HG03108 (cell line): ENCODE measurements around the gene ZNF134.
A peak's percentile ranks its signal among the peaks of the same experiment; 100 is the strongest.

Experiments
- ATAC-seq: cut with Tn5 transposase; IDR thresholded peaks from one replicate; pipeline ENCODE4 v1.9.1; 2021; ENCODE audit warnings: moderate library complexity; ENCODE audit not compliant: unreplicated experiment

The ZNF134 gene

DNA sequence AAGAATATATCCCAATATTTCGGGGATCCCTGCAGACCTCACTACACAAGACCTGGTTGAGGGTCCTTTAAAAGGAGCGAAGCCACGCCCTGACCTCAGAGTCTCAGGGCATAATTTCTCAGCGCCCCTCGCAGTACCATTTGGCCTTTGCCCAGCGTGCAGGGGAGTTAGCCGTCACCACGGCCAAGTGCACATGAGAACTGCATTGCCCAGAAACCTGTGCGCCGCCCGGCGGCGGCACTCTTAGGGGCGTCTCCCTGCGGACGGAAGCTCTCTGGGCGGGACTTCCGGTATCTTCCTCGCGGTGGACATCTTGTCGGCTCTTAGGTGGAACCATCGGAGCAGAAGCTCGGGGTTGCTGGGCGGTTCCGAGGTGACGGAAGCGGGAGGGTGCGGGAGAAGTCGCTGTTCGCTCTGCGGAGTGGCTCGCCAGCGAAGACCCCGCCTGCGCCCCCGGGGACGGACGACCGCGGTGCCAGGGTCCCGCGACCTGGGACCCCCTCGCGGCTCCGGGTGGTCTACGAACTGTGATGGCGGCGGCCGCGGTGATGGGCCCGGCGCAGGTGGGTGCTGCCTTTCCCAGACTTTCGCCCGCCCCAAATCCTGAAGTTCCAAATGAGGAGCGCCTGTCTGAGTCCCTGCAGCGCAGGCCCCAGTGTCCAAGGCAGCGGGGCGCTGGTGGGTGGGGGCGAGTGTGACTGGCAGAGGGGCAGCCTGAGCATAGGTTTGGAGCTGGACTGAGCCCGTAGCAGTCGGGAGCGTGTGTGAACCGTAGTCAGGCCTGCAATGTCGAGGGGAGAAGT, at the start of gene ZNF134:
Gene ZNF134 (plus strand): TSS at position 302 of the 803 bp plus-strand sequence. CDS start 5,227 bp downstream, outside the sequence.
- peak; percentile 99 for ATAC-seq

DNA sequence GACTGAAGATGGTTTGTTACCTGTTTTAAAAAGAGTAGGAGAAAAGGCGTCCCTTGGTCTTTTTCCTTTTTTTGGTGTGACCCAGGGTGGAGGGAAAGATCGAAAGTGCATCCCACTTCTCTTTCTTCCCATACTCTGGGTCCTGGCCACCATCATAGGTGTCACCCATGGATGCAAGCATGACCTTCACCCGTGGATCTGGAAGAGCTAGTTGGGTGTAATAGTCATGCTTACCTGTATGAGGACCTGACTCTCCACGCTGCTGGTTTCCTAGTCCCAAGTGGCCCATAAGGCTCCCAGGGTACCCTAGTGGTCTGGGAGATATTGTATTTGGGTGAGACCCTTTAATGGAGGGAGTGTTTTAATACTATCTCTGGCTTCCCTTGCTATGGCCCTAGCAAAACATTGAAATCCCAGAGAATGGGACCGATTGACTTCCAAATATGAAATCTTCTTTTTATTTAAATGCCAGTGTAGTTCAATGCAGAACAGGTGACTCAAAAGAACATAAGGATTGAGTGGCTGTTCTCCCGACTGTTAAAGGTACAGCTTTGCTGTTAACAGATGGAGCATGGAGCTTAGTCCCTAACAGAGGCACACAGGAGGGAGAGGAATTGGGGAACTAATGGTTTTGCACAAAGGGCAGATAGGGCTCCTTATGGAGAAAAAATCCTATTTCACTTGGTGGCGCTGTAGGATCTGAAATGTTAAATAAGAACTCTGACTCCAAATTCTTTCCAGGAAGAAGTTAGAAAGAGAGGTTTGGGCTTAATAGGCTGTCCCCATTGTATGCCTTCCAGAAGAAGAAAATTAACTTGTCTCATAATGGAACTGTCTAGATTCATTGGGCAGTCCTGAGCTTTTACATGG, 47.4 kb upstream of the ZNF134 start:
- no peak for ATAC-seq

DNA sequence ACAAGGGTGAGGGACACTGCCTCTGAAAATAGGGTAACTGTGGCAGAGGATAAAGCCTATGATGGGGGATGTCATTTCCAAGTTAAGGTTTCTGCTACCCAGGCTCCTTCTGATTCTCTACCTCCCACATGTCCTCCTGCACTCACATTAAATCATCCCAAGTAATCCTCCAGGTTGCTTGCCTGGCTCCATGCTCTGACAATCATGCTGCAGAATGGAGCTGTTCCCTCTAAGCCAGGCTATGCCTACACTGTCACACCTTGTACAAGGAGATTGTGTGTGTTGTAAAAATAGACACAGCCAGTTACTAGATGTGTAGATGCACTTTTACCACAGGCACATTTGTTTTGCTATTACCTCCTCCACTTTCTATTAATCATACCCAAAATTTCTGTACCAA, 43.3 kb upstream of the ZNF134 start:
- ATAC-seq = no peak

DNA sequence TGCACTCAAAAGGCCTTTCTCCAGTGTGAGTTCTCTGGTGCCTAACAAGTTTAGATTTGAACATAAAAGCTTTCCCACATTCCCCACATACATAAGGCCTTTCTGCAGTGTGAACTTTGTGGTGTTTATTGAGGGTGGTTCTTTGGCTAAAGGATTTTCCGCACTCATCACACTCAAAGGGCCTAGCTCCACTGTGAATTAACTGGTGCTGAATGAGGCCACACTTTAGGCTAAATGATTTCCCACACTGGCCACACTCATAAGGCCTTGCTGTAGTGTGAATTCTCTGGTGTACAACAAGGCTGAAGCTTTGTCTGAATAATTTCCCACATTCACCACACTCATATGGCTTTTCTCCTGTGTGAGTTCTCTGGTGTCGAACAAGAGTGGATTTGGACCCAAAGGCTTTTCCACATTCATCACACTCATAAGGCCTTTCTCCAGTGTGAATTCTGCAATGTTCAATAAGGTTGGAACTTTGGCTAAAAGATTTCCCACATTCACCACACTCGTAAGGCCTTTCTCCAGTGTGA, 41.6 kb upstream of the ZNF134 start:
- no peak for ATAC-seq

DNA sequence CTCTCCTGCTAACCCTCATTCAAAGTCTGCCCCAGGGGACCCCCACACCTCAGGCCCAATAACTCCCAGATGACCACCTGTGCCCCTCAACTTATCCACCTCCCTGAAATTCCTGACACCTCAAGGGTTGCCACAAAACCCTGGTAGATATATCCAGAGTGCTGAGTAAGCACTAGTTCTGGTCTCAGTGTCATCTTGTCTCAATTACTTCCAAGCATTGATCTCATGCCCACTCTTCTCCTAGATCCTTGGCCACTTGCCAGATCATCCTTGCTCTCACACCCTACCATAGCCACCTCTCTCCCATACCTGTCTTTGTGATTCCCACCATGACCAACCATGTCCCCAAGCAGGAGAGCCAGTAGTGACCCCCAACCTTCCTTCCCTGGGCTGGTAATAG, 37.4 kb upstream of the ZNF134 start:
- ATAC-seq = no peak

DNA sequence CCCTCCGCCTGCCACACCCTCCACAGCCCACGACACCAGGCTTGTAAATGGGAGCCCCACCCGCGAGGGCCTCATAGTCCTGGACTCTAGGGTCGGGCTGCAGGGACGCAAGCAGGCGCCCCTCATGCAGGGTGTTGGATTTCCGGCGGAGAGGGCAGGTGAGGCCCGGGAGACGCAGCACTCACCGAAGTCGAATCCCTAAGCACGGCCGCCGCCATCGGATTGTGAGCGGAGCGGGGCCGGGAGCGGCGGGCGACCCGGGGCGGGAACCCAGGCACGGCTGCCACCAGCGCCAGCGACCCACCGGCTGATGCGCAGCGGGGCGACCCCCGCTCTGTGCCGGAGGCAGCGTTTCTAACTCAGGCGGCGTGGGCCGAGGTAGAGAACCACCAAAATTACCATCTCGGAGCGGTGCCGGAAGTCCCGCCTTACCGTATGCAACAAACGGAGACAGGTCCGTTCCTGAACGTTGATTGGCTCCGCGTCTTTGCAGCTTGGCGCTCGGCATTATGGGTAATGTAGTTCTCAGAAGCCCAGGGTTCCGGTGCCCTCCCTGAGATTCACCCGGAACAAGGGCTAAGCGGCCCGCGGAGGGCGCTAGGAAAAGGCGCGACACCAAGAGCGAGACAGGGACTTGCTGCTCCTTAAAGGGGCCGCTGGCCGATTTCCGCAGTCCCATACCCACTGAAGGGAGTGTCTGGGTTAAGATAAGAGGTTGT, 35.4 kb upstream of the ZNF134 start, which contains the start of gene ZNF416:
Gene ZNF416 (minus strand): TSS at position 425 of the 719 bp plus-strand sequence. CDS start 207 bp downstream, at position 218.
- peak; percentile 86 for ATAC-seq

DNA sequence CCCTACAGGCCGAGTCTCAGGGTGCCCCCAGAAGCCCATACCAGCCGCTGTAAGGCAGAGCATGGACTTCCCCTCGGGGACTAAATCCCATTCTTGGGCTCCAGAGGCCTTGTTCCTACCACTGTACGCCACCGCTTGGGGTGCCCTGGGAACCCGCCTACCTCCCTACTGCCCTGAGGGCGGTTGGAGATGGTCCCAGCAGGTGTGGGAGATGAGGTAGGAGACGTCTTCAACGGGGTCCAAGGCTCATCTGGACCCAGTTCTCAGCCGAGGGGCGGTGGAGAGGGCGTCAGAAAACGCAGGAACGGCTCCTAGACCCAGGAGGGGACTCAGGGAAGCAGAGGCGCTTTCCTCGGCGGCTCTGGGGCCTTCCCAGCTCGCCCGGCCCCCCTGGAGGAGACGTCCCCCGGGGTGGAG, 30.9 kb upstream of the ZNF134 start:
- ATAC-seq = no peak

DNA sequence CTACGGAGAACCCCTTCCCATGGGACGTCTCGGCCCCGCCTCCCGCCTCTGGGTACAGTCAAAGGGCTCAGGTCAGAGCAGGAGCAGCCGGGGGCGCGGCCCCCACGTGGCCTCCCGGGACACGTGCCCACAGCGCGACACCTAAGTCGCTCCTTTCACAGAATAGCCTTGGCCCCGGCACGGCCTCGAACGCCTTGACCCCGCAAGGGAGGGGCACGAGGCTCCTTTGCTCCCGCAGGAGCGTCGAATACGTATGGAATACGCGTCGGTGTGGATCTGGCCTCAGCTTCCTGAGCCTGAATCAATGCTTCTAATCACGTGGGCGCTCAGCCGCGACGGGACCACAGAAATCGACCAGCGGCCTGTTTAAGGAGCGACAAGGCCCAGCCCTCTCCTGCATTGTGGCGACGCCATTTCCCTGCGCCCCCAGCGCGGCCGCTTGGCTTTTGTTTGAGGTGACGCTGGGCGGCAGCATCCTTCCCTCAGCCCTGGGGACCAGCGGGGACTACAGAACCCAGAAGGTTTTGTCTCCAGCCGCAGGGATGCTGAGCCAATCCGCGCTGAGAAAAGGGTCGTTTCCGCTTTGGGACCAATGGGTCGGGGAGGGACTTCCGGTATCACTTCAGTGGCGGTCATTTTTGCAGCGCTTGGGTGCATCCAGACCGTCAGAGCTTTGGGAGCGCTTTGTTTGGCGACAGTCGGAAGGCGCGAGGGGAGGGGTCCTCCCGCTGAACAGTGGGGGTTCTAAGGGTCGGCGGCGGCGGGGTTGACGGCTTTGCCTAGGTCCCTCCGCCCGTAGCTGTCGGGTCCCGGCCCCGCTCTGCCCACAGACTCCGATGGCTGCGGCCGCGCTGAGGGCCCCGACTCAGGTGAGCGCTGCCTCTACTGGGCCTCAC, 30.3 kb upstream of the ZNF134 start, which contains the start of gene ZIK1:
Gene ZIK1 (plus strand): TSS at position 625 of the 896 bp plus-strand sequence. CDS start 212 bp downstream, at position 837.
- ATAC-seq = peak; percentile 75

DNA sequence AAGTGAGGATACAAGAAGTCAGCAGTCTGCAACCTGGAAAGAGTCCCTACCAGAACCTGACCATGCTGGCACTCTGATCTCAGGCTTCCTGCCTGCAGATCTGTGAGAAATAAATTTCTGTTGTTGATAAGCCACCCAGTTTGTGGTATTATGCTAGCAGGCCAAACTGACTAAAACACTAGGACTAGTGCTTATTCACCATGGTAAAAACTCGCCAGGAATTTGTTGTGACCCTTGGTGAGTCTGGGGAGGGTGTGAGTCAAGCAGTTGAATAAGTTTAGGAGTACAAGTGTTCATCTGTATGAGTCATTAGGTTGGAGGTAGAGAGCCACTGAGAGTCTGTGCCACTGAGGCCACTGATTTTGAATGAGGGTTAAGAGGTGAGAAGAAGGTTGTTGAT, 26.5 kb upstream of the ZNF134 start:
- no peak for ATAC-seq

DNA sequence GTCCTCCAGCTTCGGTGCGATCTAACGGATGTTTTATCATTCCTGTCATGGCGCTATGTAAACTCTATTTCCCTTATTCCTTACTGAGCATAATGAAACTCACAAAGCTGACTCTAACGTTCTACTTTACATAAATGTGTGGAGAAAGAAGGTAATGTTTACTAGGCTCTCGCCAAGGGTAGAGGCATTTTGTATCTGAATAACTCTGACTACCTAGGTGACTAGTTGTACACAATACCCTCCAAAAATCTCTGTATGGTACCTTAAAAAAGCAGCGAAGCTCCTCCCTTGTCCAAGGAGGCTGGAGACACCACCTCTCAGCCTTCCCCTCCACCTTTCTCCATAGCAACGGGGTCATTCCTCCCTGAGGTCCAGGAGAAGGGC, 14.7 kb upstream of the ZNF134 start:
- no peak for ATAC-seq

DNA sequence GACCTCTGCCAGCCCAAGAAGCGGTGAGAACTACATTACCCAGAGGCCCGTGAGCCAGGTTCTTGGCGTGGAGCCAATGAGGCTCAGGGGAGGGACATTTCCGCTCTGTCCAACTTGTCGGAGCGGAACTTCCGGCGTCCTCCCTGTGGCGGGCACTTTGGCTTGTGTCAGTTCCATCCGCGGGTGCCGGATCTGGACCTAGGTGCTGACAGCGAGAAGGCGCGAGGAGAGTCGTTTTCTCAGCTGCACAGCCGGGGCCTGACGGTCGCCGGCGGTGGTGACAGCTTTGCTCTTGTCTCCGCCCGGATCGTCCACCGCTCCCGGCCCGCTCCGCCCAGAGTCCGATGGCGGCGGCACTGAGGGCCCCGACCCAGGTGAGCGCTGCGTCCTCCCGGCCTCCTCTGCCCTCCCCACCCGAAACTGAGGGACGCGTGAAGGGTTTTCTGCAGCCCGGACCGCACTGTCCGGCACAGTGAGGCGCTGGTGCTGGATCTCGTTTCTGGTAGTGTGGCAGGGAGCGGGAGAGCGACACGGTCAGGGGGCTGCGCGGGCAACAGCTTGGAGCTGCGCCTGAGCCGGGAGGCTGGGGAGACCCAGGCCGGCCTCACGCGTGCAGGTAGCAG, 14.2 kb upstream of the ZNF134 start, which contains the start of gene ZNF530:
Gene ZNF530 (plus strand): TSS at position 125 of the 623 bp plus-strand sequence. CDS start 4,461 bp downstream, outside the sequence.
- peak; percentile 90 for ATAC-seq

DNA sequence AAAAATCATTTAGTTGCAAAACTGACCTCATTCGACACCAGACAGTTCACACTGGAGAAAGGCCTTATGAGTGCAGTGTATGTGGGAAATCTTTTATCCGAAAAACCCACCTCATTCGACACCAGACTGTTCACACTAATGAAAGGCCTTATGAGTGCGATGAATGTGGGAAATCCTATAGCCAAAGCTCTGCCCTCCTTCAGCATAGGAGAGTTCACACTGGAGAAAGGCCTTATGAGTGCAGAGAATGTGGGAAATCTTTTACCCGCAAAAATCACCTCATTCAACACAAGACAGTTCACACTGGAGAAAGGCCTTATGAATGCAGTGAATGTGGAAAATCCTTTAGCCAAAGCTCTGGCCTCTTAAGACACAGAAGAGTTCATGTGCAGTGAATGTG, 7.1 kb upstream of the ZNF134 start:
- no peak for ATAC-seq

DNA sequence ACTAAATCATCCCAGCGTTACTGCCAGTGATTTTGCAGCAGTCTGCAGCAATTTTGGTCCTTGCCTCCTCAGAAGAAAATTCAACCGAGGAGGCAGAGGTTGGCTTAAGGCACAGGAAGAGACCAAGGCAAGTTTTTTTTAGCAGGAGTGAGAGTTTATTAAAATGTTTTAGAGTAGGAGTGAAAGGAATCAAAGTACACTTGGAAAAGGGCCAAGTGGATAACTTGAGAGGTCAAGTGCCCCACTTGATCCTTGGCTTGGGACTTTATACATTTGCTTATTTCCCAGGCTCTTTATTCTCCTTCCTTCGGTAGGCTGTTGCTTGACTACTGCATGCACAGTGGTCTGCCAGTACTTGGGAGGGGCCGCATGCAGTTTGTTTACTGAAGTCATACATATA, 2.9 kb upstream of the ZNF134 start:
- ATAC-seq = no peak

DNA sequence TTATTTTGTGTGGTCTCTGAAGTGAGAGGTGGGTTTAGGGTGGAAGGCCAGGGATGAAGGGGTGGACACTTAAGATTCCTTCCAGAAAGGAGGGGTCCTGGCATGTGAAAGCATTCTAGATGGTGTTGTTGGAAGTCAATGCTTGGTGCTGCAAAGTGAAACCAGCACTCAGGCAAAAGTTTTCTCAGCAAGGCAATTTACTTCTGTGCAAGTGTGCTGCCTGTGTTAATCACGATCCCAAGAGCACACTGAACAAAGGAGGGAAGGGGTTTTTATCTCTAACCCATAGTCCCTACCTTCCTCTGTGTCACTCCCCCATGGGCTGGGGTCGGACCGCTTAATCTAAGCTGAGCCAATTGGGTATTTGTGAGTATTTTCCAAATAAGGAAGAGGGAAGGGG, 1.3 kb downstream of the ZNF134 start:
- no peak for ATAC-seq

DNA sequence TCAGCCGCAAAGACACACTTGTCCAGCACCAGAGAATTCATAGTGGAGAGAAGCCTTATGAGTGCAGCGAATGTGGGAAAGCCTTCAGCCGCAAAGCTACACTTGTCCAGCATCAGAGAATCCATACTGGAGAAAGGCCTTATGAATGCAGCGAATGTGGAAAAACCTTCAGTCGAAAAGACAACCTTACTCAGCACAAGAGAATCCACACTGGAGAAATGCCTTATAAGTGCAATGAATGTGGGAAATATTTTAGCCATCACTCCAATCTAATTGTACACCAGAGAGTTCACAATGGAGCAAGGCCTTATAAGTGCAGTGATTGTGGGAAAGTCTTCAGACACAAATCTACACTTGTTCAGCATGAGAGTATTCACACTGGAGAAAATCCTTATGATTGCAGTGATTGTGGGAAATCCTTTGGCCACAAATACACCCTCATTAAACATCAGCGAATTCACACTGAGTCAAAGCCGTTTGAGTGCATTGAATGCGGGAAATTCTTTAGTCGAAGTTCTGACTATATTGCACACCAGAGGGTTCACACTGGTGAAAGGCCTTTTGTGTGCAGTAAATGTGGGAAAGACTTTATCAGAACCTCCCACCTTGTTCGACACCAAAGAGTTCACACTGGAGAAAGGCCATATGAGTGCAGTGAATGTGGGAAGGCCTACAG, 6.8 kb downstream of the ZNF134 start:
- no peak for ATAC-seq

DNA sequence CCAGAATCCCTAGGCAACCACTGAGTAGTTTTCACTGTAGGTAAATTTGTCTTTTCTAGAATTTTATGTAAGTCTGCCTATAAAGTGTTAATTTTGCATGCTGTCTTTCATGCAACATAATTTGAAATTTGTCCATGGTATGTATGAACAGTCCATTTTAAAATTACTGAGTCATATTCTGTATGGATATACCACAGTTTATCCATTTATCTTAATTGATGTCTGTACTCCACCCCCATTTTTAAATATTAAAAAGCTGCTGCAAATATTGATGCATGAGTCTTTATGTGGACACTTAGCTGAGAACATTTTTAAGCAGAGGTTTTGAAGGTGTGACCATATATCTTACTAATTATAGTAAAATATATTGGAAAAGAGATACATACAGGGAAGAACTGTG, 9.0 kb downstream of the ZNF134 start:
- no peak for ATAC-seq

DNA sequence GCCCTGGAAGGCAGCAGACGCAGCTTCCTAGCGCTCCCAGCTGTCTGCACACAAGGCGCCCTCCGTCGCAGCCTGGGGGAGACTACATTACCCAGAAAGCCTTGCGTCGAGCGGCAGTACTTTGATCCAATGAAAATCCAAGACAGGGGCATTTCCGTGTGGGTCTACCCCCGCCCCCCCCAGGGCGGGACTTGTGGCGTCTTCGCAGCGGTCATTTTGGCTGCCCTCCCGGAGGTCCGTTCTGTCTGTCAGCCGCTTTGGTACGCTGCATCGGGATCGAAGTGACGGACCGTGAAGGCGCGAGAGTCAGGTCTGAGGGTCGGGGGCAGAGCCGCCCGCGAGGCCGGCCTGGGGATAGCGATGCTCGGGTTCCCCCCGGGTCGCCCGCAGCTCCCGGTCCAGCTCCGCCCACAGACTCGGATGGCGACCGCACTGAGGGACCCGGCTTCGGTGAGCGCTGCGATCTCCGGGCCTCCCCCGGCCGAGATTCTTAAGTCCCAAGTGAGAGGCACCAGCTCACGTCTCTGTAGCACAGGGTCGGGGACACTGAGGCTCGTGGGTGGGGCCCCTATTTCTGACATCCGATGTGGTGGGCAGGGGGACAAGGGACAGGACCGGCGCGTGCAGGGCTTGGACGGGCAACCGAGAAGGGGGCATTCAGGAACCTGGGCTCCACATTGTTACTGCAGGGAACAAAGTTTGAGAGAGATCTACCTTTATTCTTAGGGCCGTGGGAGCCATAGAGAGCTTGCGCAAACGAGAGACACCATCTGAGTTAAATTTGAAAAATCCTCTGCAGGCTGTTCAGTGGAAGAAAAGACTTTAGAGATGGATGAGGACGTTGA, 19.2 kb downstream of the ZNF134 start, which contains the start of gene ZNF211:
Gene ZNF211 (plus strand): TSS at position 182 of the 845 bp plus-strand sequence. CDS start 179 bp downstream, at position 361.
- ATAC-seq = peak; percentile 98

DNA sequence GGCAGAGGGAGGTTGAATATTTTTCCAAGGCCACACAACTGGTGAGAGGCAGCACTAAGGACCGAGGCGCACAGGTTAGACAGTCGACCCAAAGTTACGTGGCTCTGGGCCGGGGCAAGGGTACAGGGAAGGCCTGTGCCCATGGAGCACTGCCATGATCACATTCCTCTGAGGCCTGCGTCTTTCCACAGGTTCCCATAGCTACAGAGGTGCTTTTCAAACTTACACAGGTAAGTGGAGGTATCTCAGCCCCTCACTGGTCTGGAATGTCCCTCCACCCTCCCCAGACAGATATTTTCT, 19.7 kb downstream of the ZNF134 start:
- no peak for ATAC-seq
